Loucy (cell line): ENCODE results near the gene VEZF1.

ENCODE experiments used
- H2AFZ ChIP-seq: fragments of 200-600 bp; sonication (generic); 2 replicates; pipeline ENCODE4 v1.6.0; 2016; ENCODE audit warnings: antibody characterized with exemption, mild to moderate bottlenecking, low read length, moderate library complexity
- H3F3A ChIP-seq: fragments of 200-600 bp; 2 replicates; pipeline ENCODE4 v1.6.0; 2016; ENCODE audit warnings: antibody characterized with exemption, low read depth, mild to moderate bottlenecking
- H3K27me3 ChIP-seq: fragments of 200-600 bp; sonication (generic); 2 replicates; pipeline ENCODE4 v1.6.1; 2014; ENCODE audit warnings: low read length, mild to moderate bottlenecking; ENCODE audit not compliant: insufficient read depth, poor library complexity, severe bottlenecking
- H3K36me3 ChIP-seq: fragments of 200-600 bp; sonication (generic); 2 replicates; pipeline ENCODE4 v1.6.1; 2016; ENCODE audit warnings: low read length; ENCODE audit not compliant: insufficient read depth
- H3K4me1 ChIP-seq: fragments of 200-600 bp; sonication (generic); 2 replicates; pipeline ENCODE4 v1.5.1; 2014; ENCODE audit warnings: low read length, mild to moderate bottlenecking; ENCODE audit not compliant: insufficient read depth, poor library complexity, severe bottlenecking
- H3K4me2 ChIP-seq: fragments of 200-600 bp; sonication (generic); 2 replicates; pipeline ENCODE4 v1.6.0; 2014; ENCODE audit warnings: antibody characterized with exemption, low read length, low read depth, mild to moderate bottlenecking; ENCODE audit not compliant: poor library complexity, severe bottlenecking
- H3K4me3 ChIP-seq: fragments of 200-600 bp; sonication (generic); 2 replicates; pipeline ENCODE4 v1.5.1; 2014; ENCODE audit warnings: low read length, mild to moderate bottlenecking, mixed read lengths; ENCODE audit not compliant: poor library complexity, severe bottlenecking
- H3K79me2 ChIP-seq: fragments of 200-600 bp; sonication (generic); 2 replicates; pipeline ENCODE4 v1.6.1; 2014; ENCODE audit warnings: low read length; ENCODE audit not compliant: insufficient read depth
- H3K9ac ChIP-seq: fragments of 200-600 bp; sonication (generic); 2 replicates; pipeline ENCODE4 v1.6.0; 2014; ENCODE audit warnings: mild to moderate bottlenecking, low read depth, low read length, moderate library complexity; ENCODE audit not compliant: poor library complexity, severe bottlenecking
- H3K9me2 ChIP-seq: fragments of 200-600 bp; sonication (generic); replicated peaks from 2 replicates; pipeline ENCODE4 v1.6.1; 2016; ENCODE audit warnings: low read depth, low read length, mixed read lengths
- H3K9me3 ChIP-seq: fragments of 200-600 bp; sonication (generic); 2 replicates; pipeline ENCODE4 v1.6.1; 2014; ENCODE audit warnings: mild to moderate bottlenecking, antibody characterized with exemption, low read length, low read depth; ENCODE audit not compliant: insufficient read depth
- H4K20me1 ChIP-seq: fragments of 200-600 bp; sonication (generic); 2 replicates; pipeline ENCODE4 v1.6.0; 2014; ENCODE audit warnings: antibody characterized with exemption, low read length, mild to moderate bottlenecking; ENCODE audit not compliant: insufficient read depth, poor library complexity, severe bottlenecking
- CTCF ChIP-seq: fragments of 200-600 bp; sonication (generic); conservative IDR thresholded peaks from 2 replicates; pipeline ENCODE4 v1.5.1; 2014; ENCODE audit warnings: mild to moderate bottlenecking, antibody characterized with exemption, low read length
- EZH2phosphoT487 ChIP-seq: fragments of 200-600 bp; IDR thresholded peaks from 2 replicates; pipeline ENCODE4 v1.6.1; 2018; ENCODE audit warnings: antibody characterized with exemption, mild to moderate bottlenecking, moderate library complexity, borderline replicate concordance

The VEZF1 gene

DNA sequence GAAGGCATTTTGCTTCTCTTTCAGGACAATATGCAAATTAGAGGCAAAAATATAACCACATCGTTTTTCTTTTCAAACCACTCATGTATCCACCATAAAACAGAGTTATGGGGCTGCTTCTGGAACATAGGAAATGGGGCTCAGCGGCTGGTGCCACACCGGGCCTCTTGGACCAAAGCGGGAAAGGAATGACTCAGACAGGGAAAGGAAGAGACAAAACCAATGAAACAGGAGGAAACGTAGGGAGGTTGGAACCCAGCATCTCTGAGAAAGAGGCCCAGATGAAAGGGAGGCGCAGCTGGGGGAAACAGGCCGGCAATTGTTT lies 61.4 kb downstream of the VEZF1 start:
- no peaks in the 10 kb centered on the region for H3K27me3 ChIP-seq
- H4K20me1 ChIP-seq: no peaks in the 10 kb centered on the region
- peaks cover 22% of the 10 kb centered on the region for H3K4me1 ChIP-seq
- H3K9ac ChIP-seq: no peak overlapping the region
- no peak for TF ChIP-seq EZH2phosphoT487
- H3K4me2 ChIP-seq: no peak overlapping the region
- H3K79me2 ChIP-seq: no peaks in the 10 kb centered on the region
- H3K36me3 ChIP-seq: no peaks in the 10 kb centered on the region
- no peaks in the 10 kb centered on the region for H3K9me2 ChIP-seq
- no peak overlapping the region for H2AFZ ChIP-seq
- no peaks in the 10 kb centered on the region for H3F3A ChIP-seq
- no peaks in the 10 kb centered on the region for H3K9me3 ChIP-seq
- no peak overlapping the region for H3K4me3 ChIP-seq

DNA sequence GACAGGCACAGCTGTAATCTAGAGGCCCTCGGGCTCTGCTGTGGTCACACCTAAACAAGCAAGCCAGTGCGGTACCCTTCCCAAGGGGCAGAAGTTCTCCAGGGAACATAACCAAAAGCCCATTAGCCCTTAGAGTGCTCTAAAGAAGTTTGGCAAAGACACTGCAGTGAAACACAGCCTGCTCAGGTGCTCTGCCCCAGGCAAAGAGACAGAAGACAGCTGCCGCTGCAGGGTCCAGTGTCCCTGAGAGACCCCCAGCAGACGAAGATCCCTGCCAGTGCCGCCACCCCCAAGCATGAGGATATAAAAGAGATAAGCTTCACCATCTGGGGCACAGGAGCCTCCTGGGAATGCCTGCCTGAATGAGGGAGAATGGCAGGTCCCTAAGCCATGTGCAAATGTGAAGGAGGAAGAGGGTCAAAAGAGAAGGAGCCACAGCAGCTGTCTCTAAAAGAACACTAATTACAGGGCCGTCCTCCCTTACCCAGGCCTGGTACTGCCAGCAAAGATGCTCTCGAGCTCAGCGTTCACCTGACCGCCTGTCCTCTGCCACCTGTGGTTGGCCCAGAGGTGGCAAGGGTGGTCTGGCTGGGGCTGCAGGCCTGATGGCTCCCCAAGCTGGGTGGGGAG lies 62.6 kb downstream of the VEZF1 start:
- Histone ChIP-seq H3K27me3 (no peaks in the 10 kb centered on the region), H3K36me3 (no peaks in the 10 kb centered on the region), H3K79me2 (no peaks in the 10 kb centered on the region), H3K4me2 (no peak overlapping the region), H4K20me1 (no peaks in the 10 kb centered on the region), H3K9me2 (no peaks in the 10 kb centered on the region), H3K4me3 (no peak overlapping the region), H2AFZ (no peak overlapping the region), H3K4me1 (peaks cover 17% of the 10 kb centered on the region), H3F3A (no peaks in the 10 kb centered on the region), H3K9ac (no peak overlapping the region), H3K9me3 (no peaks in the 10 kb centered on the region)
- no peak for TF ChIP-seq CTCF
- TF ChIP-seq EZH2phosphoT487: no peak

- Histone ChIP-seq H3K4me2 (no peak overlapping the region), H3K4me3 (no peak overlapping the region), H3K9me2 (no peaks in the 10 kb centered on the region), H3K9ac (no peak overlapping the region), H3K9me3 (no peaks in the 10 kb centered on the region), H3K4me1 (peaks cover 17% of the 10 kb centered on the region), H3K27me3 (no peaks in the 10 kb centered on the region), H3K79me2 (no peaks in the 10 kb centered on the region), H4K20me1 (no peaks in the 10 kb centered on the region), H3F3A (no peaks in the 10 kb centered on the region), H2AFZ (no peak overlapping the region), H3K36me3 (no peaks in the 10 kb centered on the region)
- TF ChIP-seq EZH2phosphoT487: no peak
- TF ChIP-seq CTCF: no peak
These were observed 63.4 kb downstream of the VEZF1 start for GRCh38 chr17:57924677-57925076.
